GM12873 (cell line): ENCODE data around the gene IGLL5.

Source experiments
- CTCF ChIP-seq: IDR thresholded peaks from 2 replicates; pipeline ENCODE4 v1.5.1; 2012; ENCODE audit warnings: low read depth, mild to moderate bottlenecking, moderate library complexity, low read length, control low read depth; ENCODE audit not compliant: insufficient read depth; ENCODE audit errors: missing control alignments

IGLL5 gene

GRCh38 chr22:22877523-22878210 is 9.9 kb upstream of the IGLL5 start:
- TF ChIP-seq CTCF = no peak

- TF ChIP-seq CTCF = no peak
Measured at GRCh38 chr22:22878211-22878570, 9.4 kb upstream of the IGLL5 start.

GRCh38 chr22:22878801-22879674 is 8.6 kb upstream of the IGLL5 start:
- TF ChIP-seq CTCF = no peak

- no peak for TF ChIP-seq CTCF
Measured at GRCh38 chr22:22879675-22880155, 7.9 kb upstream of the IGLL5 start.

GRCh38 chr22:22880645-22881044 is 7.0 kb upstream of the IGLL5 start:
- no peak for TF ChIP-seq CTCF

GRCh38 chr22:22881116-22882000 is 6.3 kb upstream of the IGLL5 start:
- no peak for TF ChIP-seq CTCF
